NCI-H2171 (cell line): Measurements from ENCODE around the gene PLPPR1.
"Not testable (repeated sequence)": the region's sequence is repeated elsewhere in the genome, so short reads cannot be mapped to it uniquely, and the experiment has no call there.

Experiments
- DNase-seq: peaks from one replicate; lab custom pipeline; 2025; lab: John Stamatoyannopoulos, UW

The PLPPR1 gene

GRCh38 chr9:101291043-101291442 lies 262.5 kb downstream of the PLPPR1 start:
- DNase-seq: not testable (repeated sequence)

- no peak for DNase-seq
Measured at GRCh38 chr9:101299901-101300300, 271.4 kb downstream of the PLPPR1 start.

- no peak for DNase-seq
Measured at GRCh38 chr9:101307051-101307450, 278.5 kb downstream of the PLPPR1 start.

- no peak for DNase-seq
Measured at GRCh38 chr9:101307524-101308213, 279.1 kb downstream of the PLPPR1 start.

- no peak for DNase-seq
Measured at GRCh38 chr9:101309139-101309538, 280.6 kb downstream of the PLPPR1 start.

- no peak for DNase-seq
Measured at GRCh38 chr9:101311191-101311590, 282.7 kb downstream of the PLPPR1 start.

GRCh38 chr9:101311758-101312420 lies 283.4 kb downstream of the PLPPR1 start:
- peak; percentile 84 for DNase-seq

- DNase-seq: no peak
Measured at GRCh38 chr9:101312661-101313060, 284.1 kb downstream of the PLPPR1 start.

GRCh38 chr9:101315112-101315450 lies 286.6 kb downstream of the PLPPR1 start:
- DNase-seq: no peak

GRCh38 chr9:101317735-101318134 lies 289.2 kb downstream of the PLPPR1 start:
- no peak for DNase-seq

GRCh38 chr9:101323129-101323528 lies 294.6 kb downstream of the PLPPR1 start:
- DNase-seq: no peak

GRCh38 chr9:101324245-101324804 lies 295.8 kb downstream of the PLPPR1 start:
- no peak for DNase-seq

GRCh38 chr9:101325053-101325452 lies 296.5 kb downstream of the PLPPR1 start:
- no peak for DNase-seq

- DNase-seq: no peak
Measured at GRCh38 chr9:101326035-101326434, 297.5 kb downstream of the PLPPR1 start.

GRCh38 chr9:101326501-101326900 lies 298.0 kb downstream of the PLPPR1 start:
- DNase-seq: no peak

GRCh38 chr9:101327422-101327909 lies 298.9 kb downstream of the PLPPR1 start:
- not testable (repeated sequence) for DNase-seq

GRCh38 chr9:101332362-101332761 lies 303.8 kb downstream of the PLPPR1 start:
- no peak for DNase-seq

- DNase-seq: no peak
Measured at GRCh38 chr9:101333490-101333889, 305.0 kb downstream of the PLPPR1 start.

- no peak for DNase-seq
Measured at GRCh38 chr9:101333926-101334702, 305.6 kb downstream of the PLPPR1 start.

- no peak for DNase-seq
Measured at GRCh38 chr9:101336091-101336490, 307.6 kb downstream of the PLPPR1 start.

GRCh38 chr9:101337237-101337636 lies 308.7 kb downstream of the PLPPR1 start:
- DNase-seq: no peak

GRCh38 chr9:101341958-101342357 lies 313.4 kb downstream of the PLPPR1 start:
- no peak for DNase-seq

- DNase-seq: no peak
Measured at GRCh38 chr9:101342595-101342994, 314.1 kb downstream of the PLPPR1 start.
